GM12801 (cell line): ENCODE results near the gene NPPA.

Experiments
- TF ChIP-seq, protein P1 (sequence below): IDR thresholded peaks from one replicate; pipeline ENCODE4 v1.5.1; 2011; ENCODE audit warnings: control low read depth; ENCODE audit not compliant: insufficient read length; ENCODE audit errors: extremely low read depth

Gene NPPA

GRCh38 chr1:11858968-11859871 lies 11.6 kb upstream of the NPPA start:
- TF ChIP-seq, protein P1, sequence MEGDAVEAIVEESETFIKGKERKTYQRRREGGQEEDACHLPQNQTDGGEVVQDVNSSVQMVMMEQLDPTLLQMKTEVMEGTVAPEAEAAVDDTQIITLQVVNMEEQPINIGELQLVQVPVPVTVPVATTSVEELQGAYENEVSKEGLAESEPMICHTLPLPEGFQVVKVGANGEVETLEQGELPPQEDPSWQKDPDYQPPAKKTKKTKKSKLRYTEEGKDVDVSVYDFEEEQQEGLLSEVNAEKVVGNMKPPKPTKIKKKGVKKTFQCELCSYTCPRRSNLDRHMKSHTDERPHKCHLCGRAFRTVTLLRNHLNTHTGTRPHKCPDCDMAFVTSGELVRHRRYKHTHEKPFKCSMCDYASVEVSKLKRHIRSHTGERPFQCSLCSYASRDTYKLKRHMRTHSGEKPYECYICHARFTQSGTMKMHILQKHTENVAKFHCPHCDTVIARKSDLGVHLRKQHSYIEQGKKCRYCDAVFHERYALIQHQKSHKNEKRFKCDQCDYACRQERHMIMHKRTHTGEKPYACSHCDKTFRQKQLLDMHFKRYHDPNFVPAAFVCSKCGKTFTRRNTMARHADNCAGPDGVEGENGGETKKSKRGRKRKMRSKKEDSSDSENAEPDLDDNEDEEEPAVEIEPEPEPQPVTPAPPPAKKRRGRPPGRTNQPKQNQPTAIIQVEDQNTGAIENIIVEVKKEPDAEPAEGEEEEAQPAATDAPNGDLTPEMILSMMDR, result no peak

- TF ChIP-seq, protein P1, result no peak
Measured at GRCh38 chr1:11858613-11858967, 11.0 kb upstream of the NPPA start, which contains the start of gene NPPB. Gene NPPB (minus strand): TSS chr1:11858945. CDS start chr1:11858833, 112 bp downstream.

DNA sequence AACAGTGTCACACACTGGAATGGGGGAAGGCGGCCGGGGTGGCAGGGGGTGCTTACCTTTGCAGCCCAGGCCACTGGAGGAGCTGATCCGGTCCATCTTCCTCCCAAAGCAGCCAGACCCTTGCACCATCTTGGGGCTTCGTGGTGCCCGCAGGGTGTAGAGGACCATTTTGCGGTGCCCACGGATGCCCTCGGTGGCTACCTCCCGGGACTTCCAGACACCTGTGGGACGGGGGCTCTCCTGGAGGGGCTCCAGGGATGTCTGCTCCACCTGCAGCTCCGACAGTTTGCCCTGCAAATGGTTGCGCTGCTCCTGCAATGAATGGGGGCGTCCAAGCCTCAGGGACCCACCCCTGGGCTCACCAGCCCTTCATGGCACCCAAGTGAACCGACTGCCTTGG lies 10.6 kb upstream of the NPPA start:
- TF ChIP-seq, protein P1, result no peak

DNA sequence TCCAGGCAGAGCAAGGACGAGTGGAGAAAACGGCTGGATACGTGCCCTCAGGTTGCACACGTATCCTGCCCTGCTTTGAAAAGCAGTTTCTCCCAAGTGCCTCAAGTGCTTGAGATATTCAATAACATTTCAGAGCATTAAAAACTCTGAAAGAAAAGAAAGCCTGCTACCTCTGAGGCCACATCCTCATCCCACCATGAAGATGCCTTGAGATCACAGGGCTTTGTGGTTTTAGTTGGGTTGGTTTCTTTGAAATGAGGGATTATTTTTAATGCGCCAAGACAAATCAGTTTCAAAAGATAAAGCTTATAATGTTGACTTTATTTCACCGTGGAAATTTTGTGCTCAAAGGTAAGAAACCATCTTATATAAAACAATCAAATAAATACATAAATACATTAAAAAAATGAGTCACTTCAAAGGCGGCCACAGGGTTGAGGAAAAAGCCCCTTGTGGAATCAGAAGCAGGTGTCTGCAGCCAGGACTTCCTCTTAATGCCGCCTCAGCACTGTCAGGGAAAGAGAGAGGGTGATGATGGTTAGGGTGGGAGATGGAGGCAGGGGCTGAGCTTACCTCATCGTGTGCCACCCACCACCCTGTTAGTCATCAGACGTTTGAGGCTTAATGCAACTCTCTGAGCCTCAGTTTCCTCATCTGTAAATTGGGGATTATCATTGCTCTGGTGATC lies 9.7 kb upstream of the NPPA start:
- TF ChIP-seq, protein P1, result no peak

DNA sequence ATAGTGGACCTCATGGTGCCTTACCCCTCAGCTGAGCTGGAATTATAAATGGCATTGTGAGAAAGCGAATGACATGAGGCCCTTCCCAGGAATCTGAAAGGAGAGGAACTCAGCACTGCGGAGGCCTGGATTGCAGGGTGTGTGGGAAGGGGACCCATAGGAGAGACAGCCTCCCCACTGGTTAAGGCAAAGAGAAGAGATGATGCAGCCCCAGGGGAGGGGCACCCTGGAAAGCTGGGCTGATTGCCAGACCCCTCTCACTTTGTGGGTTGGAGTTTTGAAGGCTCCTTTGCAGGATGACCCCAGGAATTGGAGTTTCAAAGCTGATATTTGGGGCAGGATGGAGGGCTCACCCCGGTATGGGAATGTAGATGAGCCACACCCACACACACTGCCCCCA lies 9.1 kb upstream of the NPPA start:
- TF ChIP-seq, protein P1, result no peak

DNA sequence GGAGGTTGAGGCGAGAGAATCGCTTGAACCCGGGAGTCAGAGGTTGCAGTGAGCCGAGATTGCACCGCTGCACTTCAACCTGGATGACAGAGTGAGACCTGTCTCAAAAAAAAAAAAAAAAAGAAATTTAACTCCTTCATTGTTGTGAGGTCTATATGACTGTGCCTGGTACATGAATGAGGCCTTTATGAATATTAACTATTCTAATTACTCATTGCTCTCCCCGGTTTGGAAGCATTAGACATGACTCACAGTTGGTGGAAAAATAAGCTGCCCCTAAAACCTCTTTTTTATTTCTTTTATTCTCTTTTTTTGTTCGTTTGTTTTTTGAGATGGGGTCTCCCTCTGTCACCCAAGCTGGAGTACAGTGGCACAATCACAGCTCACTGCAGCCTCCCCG lies 7.8 kb upstream of the NPPA start:
- TF ChIP-seq, protein P1, result no peak

DNA sequence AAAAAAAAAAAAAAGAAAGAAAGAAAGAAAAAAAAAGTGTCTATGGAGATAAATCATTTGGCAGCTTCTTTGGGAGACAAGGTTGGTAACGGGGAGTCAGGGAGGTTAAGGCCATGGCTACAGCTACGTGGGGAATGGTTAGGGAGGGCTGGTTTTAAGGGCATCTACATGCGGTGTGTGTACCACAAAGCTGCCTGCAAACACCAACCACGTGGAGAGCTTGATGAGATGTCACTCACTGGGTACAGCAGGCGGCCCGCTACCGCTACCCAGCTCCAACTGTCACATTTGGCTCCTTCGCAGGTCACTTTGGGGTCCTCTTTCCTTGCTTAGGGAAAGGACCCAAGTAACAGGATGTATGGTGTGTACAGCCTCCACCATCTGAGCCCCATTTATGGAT lies 6.9 kb upstream of the NPPA start:
- TF ChIP-seq, protein P1, result no peak
